Measurements from ENCODE around the gene SPTLC2. TPM values are rescaled to one million over a fixed set of nuclear protein-coding genes. Genes with fewer than 3 reads are reported as not detected.

SPTLC2 gene
- total RNA-seq, 1 experiment from 2014 or later, result 44.7 TPM

DNA sequence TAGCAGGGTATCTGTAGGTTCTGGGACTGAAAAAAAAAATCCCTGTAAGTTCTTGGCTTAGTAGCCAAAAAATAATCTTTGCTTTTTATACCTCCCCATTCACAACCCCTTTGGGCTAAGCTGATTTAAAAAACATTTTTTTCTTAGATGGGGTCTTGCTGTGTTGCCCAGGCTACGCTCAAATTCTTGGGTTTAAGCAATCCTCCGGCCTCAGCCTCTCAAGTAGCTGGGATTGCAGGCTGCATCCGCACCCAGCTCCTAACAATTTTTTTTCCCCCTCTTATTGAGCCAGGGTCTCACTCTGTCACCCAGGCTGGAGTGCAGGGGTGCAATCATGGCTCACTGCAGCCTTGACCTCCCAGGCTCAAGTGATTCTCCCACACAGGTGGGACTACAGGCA, 108.7 kb downstream of the SPTLC2 start:
- Histone ChIP-seq H3K27me3 (ENCODE audit: insufficient read depth, low read length) (no peaks in the 10 kb centered on the region), H3K36me3 (ENCODE audit: control insufficient read depth in 1 of 2, insufficient read depth in 2 of 2, low read length in 2 of 2) (peaks cover 5 to 8% of the 10 kb centered on the region in 2 experiments; a peak in 3 of 4 replicates), H3K4me3 (replicated peaks in 1 of 2; ENCODE audit: low read depth in 1 of 2, low read length in 2 of 2) (no peak overlapping the region), H2AFZ (ENCODE audit: low read depth, low read length, poor library complexity, severe bottlenecking) (no peak overlapping the region), H3K27ac (ENCODE audit: low read depth, low read length) (no peak overlapping the region), H3K9me2 (ENCODE audit: insufficient read depth) (no peaks in the 10 kb centered on the region), H3K9ac (ENCODE audit: low read length) (no peak overlapping the region), H3K4me1 (ENCODE audit: control insufficient read depth in 1 of 2, insufficient read depth in 2 of 2, low read length in 2 of 2) (no peaks in the 10 kb centered on the region), H3K9me3 (ENCODE audit: control insufficient read depth in 1 of 2, insufficient read depth in 1 of 2, low read depth in 1 of 2, low read length in 2 of 2) (no peaks in the 10 kb centered on the region), H4K20me1 (ENCODE audit: insufficient read depth) (no peaks in the 10 kb centered on the region), H3K79me2 (ENCODE audit: insufficient read depth, low read length) (no peaks in the 10 kb centered on the region), H3K4me2 (ENCODE audit: low read length) (no peak overlapping the region)
- no TSS peak for BruUV-seq (replicated peaks)
- no peak for DNase-seq (ENCODE audit: low read depth, low spot score)
- POLR2A ChIA-PET, result no interaction called here
- no peak for ATAC-seq
- intact Hi-C loops (cut with micrococcal nuclease), result no loop called here
- RAD21 ChIA-PET (ENCODE audit: low non-redundant PET in 1 of 2, low total read pairs in 2 of 2, uncharacterized antibody in 2 of 2, unreplicated experiment in 2 of 2), result no interaction called here
- CTCF ChIA-PET, result no interaction called here
- no peak for TF ChIP-seq REST (IDR thresholded peaks at IDR 0.05; ENCODE audit: low read depth)
- TF ChIP-seq TCF7L2 (IDR thresholded peaks at IDR 0.05; ENCODE audit: borderline replicate concordance, extremely low read depth, insufficient read depth, insufficient read length), result no peak
- TF ChIP-seq YY1 (IDR thresholded peaks at IDR 0.05; ENCODE audit: extremely low read depth, insufficient replicate concordance, low read depth, low read length), result no peak
- TF ChIP-seq CBX3 (IDR thresholded peaks at IDR 0.05; ENCODE audit: low read depth), result no peak
- TF ChIP-seq POLR2A (IDR thresholded peaks at IDR 0.05; ENCODE audit: borderline replicate concordance, extremely low read depth, insufficient read depth, insufficient read length), result no peak
- no peak for TF ChIP-seq ZFX (IDR thresholded peaks at IDR 0.05)
- no peak for TF ChIP-seq EZH2phosphoT487 (IDR thresholded peaks at IDR 0.05; ENCODE audit: borderline replicate concordance)
- no peak for TF ChIP-seq EGR1 (IDR thresholded peaks at IDR 0.05; ENCODE audit: low read depth)
- TF ChIP-seq FOSL1 (IDR thresholded peaks at IDR 0.05; ENCODE audit: low read depth), result no peak
